Posterior vena cava (tissue), 2 donors: ENCODE results near the gene SLC25A31. TPM values are rescaled to one million over a fixed set of nuclear protein-coding genes. Genes with fewer than 3 reads are reported as not detected.

Source experiments
- total RNA-seq, 2 donors: library from RNA; stranded (reverse); fragmentation: NEBNext Ultra II Directional; extraction: Animal tissue kit (Norgen Biotek cat#: 25700); gene quantifications; one replicate each; pipeline ENCODE4 v1.2.1, GENCODE V29; 2021
- donor health status: DM: yes; HTN: yes; CAD: no.
- donor health status: DM: yes; HTN: yes; CAD: no.

SLC25A31 gene
- total RNA-seq, 2 donors from 2014 or later: not detected

Other genes with a start within 250 kb of the SLC25A31 start
- gene INTU, start 97.4 kb upstream of the SLC25A31 start, total RNA-seq: 10 to 100 TPM; 17.4 to 18.1 TPM
- 1 to 10 TPM; 7.7 to 9.9 TPM for gene HSPA4L, start 51.9 kb downstream of the SLC25A31 start, total RNA-seq
- 1 to 10 TPM; 1.7 to 2.1 TPM for gene PLK4, start 150.5 kb downstream of the SLC25A31 start, total RNA-seq
- 10 to 100 TPM; 22.8 to 24.4 TPM for gene MFSD8, start 234.8 kb downstream of the SLC25A31 start, total RNA-seq
- gene ABHD18, start 235.0 kb downstream of the SLC25A31 start, total RNA-seq: 10 to 100 TPM in 1 of 2 donors, 1 to 10 TPM in 1; 8.0 to 10.8 TPM